Thyroid gland (tissue), 4 donors: ENCODE measurements around the gene CXorf38.

Experiments
- POLR2A ChIP-seq, 2 donors: fragments of 450-650 bp; IDR thresholded peaks; one replicate each; pipeline ENCODE4 v1.6.1; 2017; ENCODE audit warnings: antibody characterized with exemption in 2 of 2, mild to moderate bottlenecking in 2 of 2, moderate library complexity in 1 of 2
- TF ChIP-seq, protein P1 (sequence below), 6 experiments: fragments of 200-600 bp in 3 of 6; fragments of 450-650 bp in 3 of 6; sonication (generic) in 3 of 6; IDR thresholded peaks; one replicate each; pipeline ENCODE4 v1.5.1; 2016 to 2019; ENCODE audit warnings: antibody characterized with exemption in 6 of 6, mild to moderate bottlenecking in 2 of 6, inconsistent platforms in 1 of 6, moderate library complexity in 1 of 6

DNA sequence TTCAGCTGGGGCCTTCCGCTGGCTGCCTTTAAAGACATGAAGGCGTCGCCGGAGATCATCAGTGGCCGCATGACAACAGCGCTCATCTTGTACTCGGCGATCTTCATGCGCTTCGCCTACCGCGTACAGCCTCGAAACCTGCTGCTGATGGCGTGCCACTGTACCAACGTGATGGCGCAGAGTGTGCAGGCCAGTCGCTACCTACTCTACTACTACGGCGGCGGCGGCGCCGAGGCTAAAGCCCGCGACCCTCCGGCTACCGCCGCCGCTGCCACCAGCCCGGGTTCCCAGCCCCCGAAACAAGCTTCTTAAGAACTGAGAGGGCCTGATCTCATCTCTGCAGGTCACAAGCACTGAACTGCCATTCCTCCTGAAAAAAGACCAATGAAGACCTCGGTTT, 23.7 kb downstream of the CXorf38 start:
- TF ChIP-seq, protein P1, sequence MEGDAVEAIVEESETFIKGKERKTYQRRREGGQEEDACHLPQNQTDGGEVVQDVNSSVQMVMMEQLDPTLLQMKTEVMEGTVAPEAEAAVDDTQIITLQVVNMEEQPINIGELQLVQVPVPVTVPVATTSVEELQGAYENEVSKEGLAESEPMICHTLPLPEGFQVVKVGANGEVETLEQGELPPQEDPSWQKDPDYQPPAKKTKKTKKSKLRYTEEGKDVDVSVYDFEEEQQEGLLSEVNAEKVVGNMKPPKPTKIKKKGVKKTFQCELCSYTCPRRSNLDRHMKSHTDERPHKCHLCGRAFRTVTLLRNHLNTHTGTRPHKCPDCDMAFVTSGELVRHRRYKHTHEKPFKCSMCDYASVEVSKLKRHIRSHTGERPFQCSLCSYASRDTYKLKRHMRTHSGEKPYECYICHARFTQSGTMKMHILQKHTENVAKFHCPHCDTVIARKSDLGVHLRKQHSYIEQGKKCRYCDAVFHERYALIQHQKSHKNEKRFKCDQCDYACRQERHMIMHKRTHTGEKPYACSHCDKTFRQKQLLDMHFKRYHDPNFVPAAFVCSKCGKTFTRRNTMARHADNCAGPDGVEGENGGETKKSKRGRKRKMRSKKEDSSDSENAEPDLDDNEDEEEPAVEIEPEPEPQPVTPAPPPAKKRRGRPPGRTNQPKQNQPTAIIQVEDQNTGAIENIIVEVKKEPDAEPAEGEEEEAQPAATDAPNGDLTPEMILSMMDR (IDR thresholded peaks at IDR 0.05) = no peak
- TF ChIP-seq POLR2A (IDR thresholded peaks at IDR 0.05) = no peak
